IMR-90 (cell line): Measurements from ENCODE around the gene FKBP6. TPM values are rescaled to one million over a fixed set of nuclear protein-coding genes. Genes with fewer than 3 reads are reported as not detected.
A peak's percentile ranks its signal among the peaks of the same experiment; 100 is the strongest.

ENCODE experiments used
- ATAC-seq: fragments of 200-7000 bp; cut with Tn5 transposase; 2 replicates; pipeline ENCODE4 v1.9.1; 2020; ENCODE audit warnings: low read depth, mild to moderate bottlenecking, moderate library complexity
- BruUV-seq: library from RNA; stranded (reverse); fragments of 400-500 nt; replicated peaks from 2 replicates; lab custom pipeline; 2021; lab: Mats Ljungman, UMichigan
- CTCF ChIA-PET: fragments of 300-600 bp; formaldehyde crosslinking; extraction: SDS; loops from one replicate; lab custom pipeline; 2021; ENCODE audit warnings: antibody characterized with exemption; lab: Yijun Ruan, JAX
- POLR2A ChIA-PET: fragments of 300-600 bp; sonication (Branson Sonifier 250); formaldehyde crosslinking; loops from one replicate; lab custom pipeline; 2022; ENCODE audit warnings: antibody characterized with exemption; ENCODE audit not compliant: unreplicated experiment; lab: Charles Lee
- DNase-seq: peaks from one replicate; pipeline ENCODE4 v3.0.0; 2013
- H2AFZ ChIP-seq: replicated peaks from 2 replicates; pipeline ENCODE3; 2013; ENCODE audit warnings: low read length, mild to moderate bottlenecking; ENCODE audit not compliant: poor library complexity
- H2AK5ac ChIP-seq: 2 replicates; pipeline ENCODE4 v1.6.1; 2013; ENCODE audit warnings: low read depth, low read length, inconsistent platforms
- H2AK9ac ChIP-seq: replicated peaks from 2 replicates; pipeline ENCODE3; 2013; ENCODE audit warnings: mild to moderate bottlenecking, low read depth, low read length, moderate library complexity; ENCODE audit not compliant: poor library complexity
- H2BK120ac ChIP-seq: 2 replicates; pipeline ENCODE4 v1.6.1; 2013; ENCODE audit warnings: low read depth, low read length, inconsistent platforms
- H2BK15ac ChIP-seq: 3 replicates; pipeline ENCODE4 v1.6.1; 2013; ENCODE audit warnings: low read depth, low read length, inconsistent platforms
- H2BK20ac ChIP-seq: 2 replicates; pipeline ENCODE4 v1.6.1; 2013; ENCODE audit warnings: low read depth, mild to moderate bottlenecking, inconsistent platforms, low read length, moderate library complexity
- H2BK5ac ChIP-seq: 2 replicates; pipeline ENCODE4 v1.6.1; 2013; ENCODE audit warnings: mild to moderate bottlenecking, low read depth, low read length, inconsistent platforms; ENCODE audit not compliant: poor library complexity, severe bottlenecking
- H3K14ac ChIP-seq: replicated peaks from 2 replicates; pipeline ENCODE4 v1.6.1; 2013; ENCODE audit warnings: low read depth, low read length, inconsistent platforms
- H3K18ac ChIP-seq: 2 replicates; pipeline ENCODE4 v1.6.1; 2013; ENCODE audit warnings: low read depth, low read length, control low read depth
- H3K23ac ChIP-seq: 2 replicates; pipeline ENCODE4 v1.6.1; 2013; ENCODE audit warnings: low read depth, low read length, inconsistent platforms
- H3K27ac ChIP-seq: 2 replicates; pipeline ENCODE4 v1.5.1; 2013; ENCODE audit warnings: mild to moderate bottlenecking, control low read depth, low read length; ENCODE audit not compliant: insufficient read depth
- H3K27me3 ChIP-seq: 2 replicates; pipeline ENCODE4 v1.6.1; 2013; ENCODE audit warnings: low read length; ENCODE audit not compliant: control insufficient read depth, insufficient read depth
- H3K36me3 ChIP-seq: 2 replicates; pipeline ENCODE4 v1.6.1; 2013; ENCODE audit warnings: low read length, mixed read lengths; ENCODE audit not compliant: control insufficient read depth, insufficient read depth
- H3K4ac ChIP-seq: 2 replicates; pipeline ENCODE4 v1.6.1; 2013; ENCODE audit warnings: low read depth, low read length, inconsistent platforms
- H3K4me1 ChIP-seq: 2 replicates; pipeline ENCODE4 v1.6.1; 2013; ENCODE audit warnings: low read length, mixed read lengths; ENCODE audit not compliant: control insufficient read depth, insufficient read depth
- H3K4me2 ChIP-seq: 2 replicates; pipeline ENCODE4 v1.6.1; 2013; ENCODE audit warnings: low read depth, mild to moderate bottlenecking, control low read depth, low read length, moderate library complexity
- H3K4me3 ChIP-seq: 2 replicates; pipeline ENCODE4 v1.5.1; 2013; ENCODE audit warnings: low read depth, mild to moderate bottlenecking, control low read depth, low read length, moderate library complexity; ENCODE audit not compliant: insufficient read depth
- H3K56ac ChIP-seq: 2 replicates; pipeline ENCODE4 v1.6.1; 2013; ENCODE audit warnings: low read length, inconsistent platforms; ENCODE audit not compliant: insufficient read depth; ENCODE audit errors: extremely low read depth
- H3K79me1 ChIP-seq, 2 experiments: 2 replicates each; pipeline ENCODE4 v1.6.1; 2013; ENCODE audit warnings: low read length in 2 of 2, inconsistent platforms in 1 of 2, low read depth in 1 of 2
- H3K9ac ChIP-seq: 2 replicates; pipeline ENCODE4 v1.6.1; 2013; ENCODE audit warnings: low read depth, low read length, control low read depth
- H3K9me1 ChIP-seq: 2 replicates; pipeline ENCODE4 v1.6.1; 2013; ENCODE audit warnings: low read length, inconsistent platforms; ENCODE audit not compliant: insufficient read depth
- H3K9me3 ChIP-seq: 2 replicates; pipeline ENCODE4 v1.6.1; 2013; ENCODE audit warnings: low read length; ENCODE audit not compliant: control insufficient read depth, insufficient read depth
- H4K20me1 ChIP-seq: 2 replicates; pipeline ENCODE4 v1.6.1; 2013; ENCODE audit warnings: low read length, inconsistent platforms; ENCODE audit not compliant: insufficient read depth
- H4K5ac ChIP-seq: 2 replicates; pipeline ENCODE4 v1.6.1; 2013; ENCODE audit warnings: mild to moderate bottlenecking, low read depth, low read length, control low read depth
- H4K8ac ChIP-seq, 2 experiments: 2 replicates each; pipeline ENCODE4 v1.6.1; 2013; ENCODE audit warnings: low read depth in 2 of 2, low read length in 2 of 2, control low read depth in 1 of 2, inconsistent platforms in 1 of 2
- H4K91ac ChIP-seq: 2 replicates; pipeline ENCODE4 v1.6.1; 2013; ENCODE audit warnings: low read depth, low read length, inconsistent platforms; ENCODE audit not compliant: insufficient read depth
- BHLHE40 ChIP-seq: fragments of 150-350 bp; IDR thresholded peaks from 2 replicates; pipeline ENCODE4 v1.6.1; 2016; ENCODE audit warnings: mild to moderate bottlenecking, low read depth, low read length
- CEBPB ChIP-seq: IDR thresholded peaks from 2 replicates; pipeline ENCODE4 v1.6.1; 2012; ENCODE audit warnings: low read depth, low read length, improper control_type of control experiment
- FOS ChIP-seq: fragments of 150-350 bp; IDR thresholded peaks from 2 replicates; pipeline ENCODE4 v1.6.1; 2016; ENCODE audit warnings: low read depth, low read length
- MAFK ChIP-seq: IDR thresholded peaks from 2 replicates; pipeline ENCODE4 v1.6.1; 2012; ENCODE audit warnings: low read depth, low read length, improper control_type of control experiment
- MAZ ChIP-seq: IDR thresholded peaks from 2 replicates; pipeline ENCODE4 v1.6.1; 2012; ENCODE audit warnings: low read depth, mild to moderate bottlenecking, low read length, improper control_type of control experiment, moderate library complexity, borderline replicate concordance
- MXI1 ChIP-seq: IDR thresholded peaks from 2 replicates; pipeline ENCODE4 v1.6.1; 2012; ENCODE audit warnings: low read depth, mild to moderate bottlenecking, low read length, moderate library complexity, borderline replicate concordance
- RAD21 ChIP-seq: IDR thresholded peaks from 2 replicates; pipeline ENCODE4 v1.6.1; 2012; ENCODE audit warnings: low read length, improper control_type of control experiment
- RFX5 ChIP-seq: IDR thresholded peaks from 2 replicates; pipeline ENCODE4 v1.8.0; 2012; ENCODE audit warnings: low read depth, mild to moderate bottlenecking, low read length, moderate library complexity
- WGBS, 2 experiments: methylation state at CpG; one replicate each; pipeline versions ENCODE4 v1.1.5 to v1.1.7; 2013; ENCODE audit warnings: missing lambda C conversion rate in 2 of 2; ENCODE audit not compliant: insufficient read length in 1 of 2; ENCODE audit errors: extremely low coverage in 2 of 2; 5-methylcytosine and 5-hydroxymethylcytosine counted together
- dilution Hi-C: fragments of 300-500 bp; cut with HindIII; formaldehyde crosslinking; loops from one replicate; pipeline ENCODE4 v1.14.3; 2018; ENCODE audit warnings: low sequenced_read_pairs; ENCODE audit not compliant: unreplicated experiment
- in situ Hi-C: fragments of 300-500 bp; cut with MboI; formaldehyde crosslinking; loops from 3 replicates; pipeline ENCODE4 v1.14.3; 2019; ENCODE audit warnings: low sequenced_read_pairs, inconsistent platforms, mixed read lengths
- intact Hi-C: fragments of 100-400 bp; cut with micrococcal nuclease; formaldehyde crosslinking; loops from 2 replicates; pipeline ENCODE4 v1.10.0; 2022
- polyA plus RNA-seq, 3 experiments: library from polyadenylated mRNA; depleted of rRNA; stranded (reverse); fragments of >200 nt; gene quantifications; 2 replicates each; pipeline ENCODE4 v1.2.3, GENCODE V29; 2012; ENCODE audit warnings: low replicate concordance in 1 of 3
- total RNA-seq: library from RNA; depleted of rRNA; stranded (reverse); fragments of >200 nt; gene quantifications from 2 replicates; pipeline ENCODE4 v1.2.3, GENCODE V29; 2012

FKBP6 gene
- total and polyA plus RNA-seq, 2 of the 4 experiments (the other 2 are of a cell fraction) = not detected

- Histone ChIP-seq H3K4me3 (no peak overlapping the region), H3K9me3 (no peaks in the 10 kb centered on the region), H2BK20ac (no peak overlapping the region), H3K14ac (no peak overlapping the region), H3K4ac (no peak overlapping the region), H4K20me1 (no peaks in the 10 kb centered on the region), H2BK120ac (no peak overlapping the region), H4K5ac (no peak overlapping the region), H3K18ac (no peak overlapping the region), H3K9ac (no peak overlapping the region), H4K8ac (no peak overlapping the region; a peak in 1 of 4 replicates), H3K27me3 (no peaks in the 10 kb centered on the region), H3K9me1 (peaks cover 9% of the 10 kb centered on the region; the same call in 1 of the 2 replicates), H2AK5ac (no peak overlapping the region), H3K4me2 (peak overlapping the region; percentile 76; the same call in 1 of the 2 replicates), H3K23ac (no peak overlapping the region), H2BK15ac (no peak overlapping the region), H3K4me1 (peaks cover 3% of the 10 kb centered on the region; the same call in 1 of the 2 replicates), H3K27ac (no peak overlapping the region), H2AFZ (no peak overlapping the region), H3K79me1 (peaks cover 13 to 32% of the 10 kb centered on the region in 2 experiments), H4K91ac (no peak overlapping the region), H2AK9ac (no peak overlapping the region), H3K36me3 (peaks cover 26% of the 10 kb centered on the region), H3K56ac (no peak overlapping the region), H2BK5ac (no peak overlapping the region)
- ATAC-seq (no peak), DNase-seq (no peak)
- dilution Hi-C loops = no loop called here
- no peak for TF ChIP-seq FOS
- no peak for TF ChIP-seq RFX5
- no peak for TF ChIP-seq MAFK
- TF ChIP-seq MAZ = no peak
- no peak for TF ChIP-seq MXI1
- TF ChIP-seq BHLHE40 = no peak
- no peak for TF ChIP-seq RAD21
- no peak for TF ChIP-seq CEBPB
- no TSS peak for BruUV-seq
- in situ Hi-C loops = no loop called here
- ChIA-PET POLR2A (no interaction called here), CTCF (no interaction called here)
- 91% methylated on average over 7 of the region's 13 CpGs; no CpG with 5 or more reads in 1 of the 2 experiments for WGBS, 2 experiments
- intact Hi-C loops = no loop called here
Observed at GRCh38 chr7:73307436-73307835, 20.5 kb upstream of the FKBP6 start.
